GM18951 (cell line): ENCODE results near the gene FASN.

ENCODE experiments used
- POLR2A ChIP-seq: IDR thresholded peaks from 4 replicates; pipeline ENCODE4 v1.6.1; 2011; ENCODE audit warnings: mild to moderate bottlenecking; ENCODE audit not compliant: insufficient read length, insufficient read depth; ENCODE audit errors: extremely low read depth
- in situ Hi-C: fragments of 300-500 bp; cut with MboI; formaldehyde crosslinking; loops from one replicate; pipeline ENCODE4 v1.12.0; 2022; ENCODE audit warnings: low sequenced_read_pairs, mixed read lengths, inconsistent platforms; ENCODE audit not compliant: unreplicated experiment

Gene FASN

GRCh38 chr17:82062984-82063368, 35.1 kb downstream of the FASN start:
- in situ Hi-C loops, result no loop called here
- TF ChIP-seq POLR2A, result no peak

DNA sequence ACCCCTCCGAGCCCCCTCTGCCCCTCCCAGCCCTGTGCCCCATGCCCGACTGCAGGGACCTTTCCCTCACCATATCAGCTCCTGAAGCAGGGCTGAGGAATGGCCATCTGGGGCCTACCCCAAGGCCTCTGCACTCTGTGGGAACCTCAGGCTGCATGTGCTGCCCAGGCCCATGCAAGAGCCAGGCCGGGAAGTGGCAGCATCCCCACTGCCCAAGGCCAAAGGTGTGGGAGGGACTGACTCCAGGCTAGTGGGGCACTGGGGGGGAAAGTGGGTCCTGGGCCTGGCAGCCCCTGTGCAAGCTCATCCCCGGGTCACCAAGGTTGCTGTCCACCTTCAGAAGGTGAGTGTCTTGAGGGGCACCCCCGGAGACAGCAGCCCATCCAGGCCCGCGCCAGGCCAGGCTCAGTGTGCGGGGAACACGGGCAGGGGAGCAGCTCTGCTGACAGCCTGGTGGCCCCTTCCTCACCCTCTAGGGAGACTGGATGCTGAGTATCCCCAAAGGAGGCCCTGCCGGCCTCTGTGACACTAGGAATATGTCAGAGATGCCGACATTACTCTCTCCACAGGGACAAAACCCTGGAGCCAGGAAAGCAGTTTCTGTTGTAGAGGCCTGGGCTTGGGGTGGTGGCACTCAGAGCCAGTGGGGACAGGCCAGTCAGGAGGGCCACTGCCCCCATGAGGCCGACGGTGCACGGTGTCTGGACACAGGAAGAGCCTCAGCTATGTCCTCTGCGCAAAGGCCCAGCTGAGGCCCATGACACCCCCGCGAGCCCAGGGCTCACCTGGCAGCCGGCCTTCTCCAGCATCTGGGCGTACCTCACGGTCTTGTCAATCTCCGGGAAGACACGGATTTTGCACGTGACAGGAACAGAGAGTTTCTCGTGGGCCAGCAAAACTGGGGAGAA, 35.7 kb downstream of the FASN start:
- in situ Hi-C loops, result no loop called here
- TF ChIP-seq POLR2A, result no peak

DNA sequence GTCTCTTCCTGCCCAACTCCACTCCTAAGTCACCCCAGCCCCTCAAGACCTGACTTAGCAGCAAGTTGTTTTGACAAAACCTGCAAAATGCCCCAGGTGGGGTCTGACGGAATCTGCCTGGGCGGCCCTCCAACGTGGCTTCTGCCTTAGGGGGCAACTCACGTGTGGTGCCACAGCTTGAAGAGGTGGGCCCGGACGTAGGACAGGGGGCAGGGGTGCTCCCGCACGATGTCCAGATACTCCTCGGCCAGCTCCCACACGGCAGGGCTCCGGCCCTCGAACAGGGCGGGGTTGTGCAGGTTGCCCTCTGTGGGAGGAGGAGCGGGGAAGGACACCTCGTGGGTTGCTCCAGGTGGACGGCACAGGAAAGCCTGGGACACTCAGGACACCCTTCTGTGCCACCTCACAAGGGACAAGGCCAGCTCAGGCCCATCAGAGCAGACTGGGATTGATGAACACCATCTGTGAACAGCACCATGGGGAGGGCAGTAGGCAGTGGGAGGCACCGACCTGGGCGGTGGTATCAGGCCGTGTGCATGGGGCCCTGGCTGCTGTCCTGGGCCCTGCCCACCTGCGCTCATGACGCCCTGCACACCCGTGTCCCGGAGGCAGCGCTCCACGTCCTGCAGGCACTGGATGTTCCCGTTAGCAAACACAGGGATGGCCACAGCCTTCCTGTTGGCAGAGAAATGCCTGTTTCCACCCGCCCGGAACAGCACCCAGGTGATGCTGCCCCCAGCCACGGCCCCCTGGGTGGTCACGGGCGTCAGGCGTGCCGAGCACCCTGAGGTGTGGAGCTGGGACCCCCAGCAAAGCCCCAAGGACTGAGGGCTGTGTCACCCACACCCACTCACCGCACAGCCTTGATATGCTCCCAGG, 36.8 kb downstream of the FASN start:
- TF ChIP-seq POLR2A, result no peak
- in situ Hi-C loops, result no loop called here

GRCh38 chr17:82060614-82061013, 37.4 kb downstream of the FASN start:
- TF ChIP-seq POLR2A, result no peak
- in situ Hi-C loops, result no loop called here

GRCh38 chr17:82060001-82060380, 38.0 kb downstream of the FASN start:
- in situ Hi-C loops, result no loop called here
- no peak for TF ChIP-seq POLR2A

DNA sequence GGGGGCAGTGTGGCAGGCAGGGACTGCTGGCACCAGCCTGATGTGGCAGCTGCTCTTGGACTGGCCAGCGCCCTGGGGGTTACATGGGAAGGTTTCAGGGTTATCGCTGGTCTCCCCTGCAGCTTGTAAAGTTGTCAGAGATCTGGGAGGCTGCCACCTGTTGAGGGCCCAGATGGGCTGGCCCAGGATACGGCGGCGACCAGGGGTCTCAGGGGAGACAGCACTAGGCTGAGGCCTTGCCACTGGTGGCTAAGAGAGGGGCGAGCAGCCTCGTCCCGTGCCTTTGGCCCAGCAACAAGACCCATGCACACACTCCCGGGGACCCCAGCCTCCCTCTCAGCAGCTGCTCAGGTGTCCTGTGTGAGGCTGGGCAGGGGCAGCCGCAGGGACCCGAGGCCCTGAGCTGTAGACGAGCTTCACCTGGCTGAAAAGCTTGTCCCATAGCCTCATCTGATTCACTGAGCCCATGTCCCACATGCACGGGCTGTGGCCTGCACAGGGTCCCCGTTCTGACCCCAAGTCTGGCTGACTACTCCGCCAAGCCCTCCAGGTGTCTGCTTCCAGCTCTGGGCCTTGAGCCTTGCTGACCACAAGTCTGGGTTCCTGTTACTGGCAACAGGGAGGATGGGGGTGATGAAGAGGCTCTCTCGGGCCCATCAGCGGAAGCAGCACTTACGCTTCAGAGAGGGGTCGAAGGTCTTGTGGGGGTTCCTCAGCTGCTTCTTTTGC, 38.6 kb downstream of the FASN start:
- in situ Hi-C loops, result no loop called here
- peak; percentile 12 for TF ChIP-seq POLR2A

DNA sequence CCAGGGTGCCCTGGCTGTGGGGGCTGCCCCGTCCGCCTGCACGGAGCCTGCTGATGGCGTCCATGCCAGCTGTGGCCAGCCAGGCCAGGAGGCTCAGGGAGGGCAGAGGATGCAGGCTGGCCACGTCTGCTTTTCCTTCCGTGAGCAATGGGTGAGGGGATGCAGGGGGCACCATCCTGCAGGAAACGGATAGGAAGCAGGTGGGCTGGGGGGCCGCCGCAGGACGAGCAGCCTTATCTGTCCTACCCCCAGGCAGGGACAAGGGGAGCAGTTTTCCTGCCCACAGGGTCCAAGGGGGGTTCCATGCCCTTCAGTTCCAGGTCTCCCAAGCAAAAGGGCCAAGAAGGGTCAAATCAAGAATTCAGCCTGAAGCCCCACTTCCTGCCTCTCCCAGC, 39.2 kb downstream of the FASN start:
- in situ Hi-C loops, result no loop called here

DNA sequence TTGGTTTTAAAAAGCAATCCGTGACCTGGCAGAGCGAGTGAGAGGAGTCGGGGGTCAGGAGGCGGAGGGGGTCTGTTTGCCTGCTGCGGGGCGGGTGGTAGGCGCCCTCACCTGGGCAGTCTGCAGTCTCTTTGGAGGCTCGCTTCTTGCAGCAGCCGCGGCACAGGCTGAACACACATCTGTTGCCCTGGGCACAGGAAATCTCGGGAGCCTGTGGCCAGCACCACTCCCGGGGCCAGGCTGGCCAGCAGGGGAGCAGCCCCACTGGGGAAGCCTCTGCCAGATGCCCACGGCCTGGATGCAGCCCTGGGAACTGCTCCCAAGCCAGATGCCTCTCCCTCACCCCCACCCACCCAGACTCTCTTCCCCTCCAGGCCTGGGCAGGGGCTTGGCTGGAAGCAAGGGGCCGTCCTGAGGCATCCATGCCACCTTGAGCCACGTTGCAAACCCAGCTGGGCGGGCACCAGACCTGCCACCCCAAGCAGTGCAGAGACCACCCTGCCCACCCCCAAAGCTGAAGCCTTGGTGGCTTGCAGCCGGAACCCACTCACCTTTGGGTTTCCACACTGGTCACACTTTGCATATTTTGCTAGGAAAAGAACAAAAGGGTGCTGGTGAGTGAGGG, 39.7 kb downstream of the FASN start:
- no peak for TF ChIP-seq POLR2A
- in situ Hi-C loops, result no loop called here

More for the DNA sequence above, 39.2 kb downstream of the FASN start:
- no peak for TF ChIP-seq POLR2A

- no peak for TF ChIP-seq POLR2A
- in situ Hi-C loops, result no loop called here
Measured at GRCh38 chr17:82056729-82057621, 41.1 kb downstream of the FASN start.

DNA sequence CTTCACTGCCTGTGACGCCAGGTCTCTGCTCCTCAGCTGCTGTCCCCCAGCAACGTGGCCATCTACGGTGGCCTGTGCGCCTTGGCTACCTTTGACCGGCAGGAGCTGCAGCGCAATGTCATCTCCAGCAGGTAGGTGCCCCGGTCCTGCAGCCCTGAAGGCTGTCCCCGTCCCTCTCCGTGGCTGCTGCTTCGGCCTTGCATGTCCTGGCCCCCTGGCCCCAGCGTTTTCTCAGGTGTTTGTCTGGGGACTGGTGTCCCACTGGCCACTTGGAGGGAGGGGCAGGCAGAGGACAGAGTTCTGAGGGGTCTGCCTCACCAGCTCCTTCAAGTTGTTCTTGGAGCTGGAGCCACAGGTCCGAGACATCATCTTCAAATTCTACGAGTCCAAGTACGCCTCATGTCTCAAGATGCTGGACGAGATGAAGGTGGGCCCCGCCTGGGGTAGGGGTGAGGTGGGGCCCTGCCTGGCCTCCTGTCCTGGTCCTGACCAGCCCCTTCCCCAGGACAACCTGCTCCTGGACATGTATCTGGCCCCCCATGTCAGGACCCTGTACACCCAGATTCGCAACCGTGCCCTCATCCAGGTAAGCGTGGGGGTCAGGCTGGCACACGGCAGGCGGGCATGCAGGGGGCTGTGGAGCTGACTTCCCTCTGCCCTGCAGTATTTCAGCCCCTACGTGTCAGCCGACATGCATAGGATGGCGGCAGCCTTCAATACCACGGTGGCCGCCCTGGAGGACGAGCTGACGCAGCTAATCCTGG, 41.9 kb downstream of the FASN start:
- TF ChIP-seq POLR2A, result no peak

More for the DNA sequence above, 41.9 kb downstream of the FASN start:
- in situ Hi-C loops, result no loop called here
